Colonic mucosa (tissue), 4 donors: ENCODE data around the gene FAAP100. TPM values are rescaled to one million over a fixed set of nuclear protein-coding genes. Genes with fewer than 3 reads are reported as not detected.

Experiments
- DNase-seq: peaks from one replicate; pipeline ENCODE4 v3.0.0-alpha.2; 2020
- H3K27ac ChIP-seq: fragments of 200-600 bp; one replicate; pipeline ENCODE4 v1.8.0; 2021
- H3K27me3 ChIP-seq: fragments of 200-600 bp; one replicate; pipeline ENCODE4 v1.8.0; 2021
- H3K36me3 ChIP-seq: fragments of 200-600 bp; one replicate; pipeline ENCODE4 v1.8.0; 2021
- H3K4me1 ChIP-seq: fragments of 200-600 bp; one replicate; pipeline ENCODE4 v1.8.0; 2021; ENCODE audit warnings: mild to moderate bottlenecking
- H3K4me3 ChIP-seq: fragments of 200-600 bp; one replicate; pipeline ENCODE4 v1.8.0; 2021
- H3K9ac ChIP-seq, 2 donors: one replicate each; pipeline ENCODE4 v1.7.0; 2013; ENCODE audit warnings: control low read depth in 2 of 2, low read depth in 2 of 2, low read length in 2 of 2
- H3K9me3 ChIP-seq: fragments of 200-600 bp; one replicate; pipeline ENCODE4 v1.8.0; 2021
- CTCF ChIP-seq: fragments of 200-600 bp; IDR thresholded peaks from one replicate; pipeline ENCODE4 v1.8.0; 2022; ENCODE audit warnings: antibody characterized with exemption, mild to moderate bottlenecking
- intact Hi-C: fragments of 100-400 bp; cut with DNase I; formaldehyde crosslinking; loops from one replicate; pipeline ENCODE4 v1.14.1; 2022
- total RNA-seq, 2 donors: library from RNA; stranded (reverse); fragmentation: NEBNext Ultra II Directional in 1 of 2; extraction: Animal tissue kit (Norgen Biotek cat#: 25700) in 1 of 2; gene quantifications; one replicate each; pipeline ENCODE4 v1.2.1, GENCODE V29; 2021
- donor health status: healthy.
- donor health status: DM: no; HTN: no; CAD: no.
- donor health status: DM: no; HTN: no; CAD: no.

Gene FAAP100
- total RNA-seq, 2 donors from 2014 or later: 16.5 to 34.3 TPM

- Histone ChIP-seq H3K27ac (peak overlapping the region; percentile 93), H3K27me3 (no peaks in the 10 kb centered on the region), H3K36me3 (peaks cover 16% of the 10 kb centered on the region), H3K4me3 (peak overlapping the region; percentile 72), H3K4me1 (peaks cover 5% of the 10 kb centered on the region), H3K9me3 (no peaks in the 10 kb centered on the region), H3K9ac (peak overlapping the region; percentile 98)
- DNase-seq: no peak
- intact Hi-C loops: no loop called here
- no peak for TF ChIP-seq CTCF
Observed at GRCh38 chr17:81509972-81510784, 42.0 kb downstream of the FAAP100 start.

GRCh38 chr17:81509207-81509971 is 42.8 kb downstream of the FAAP100 start:
- Histone ChIP-seq H3K9me3 (no peaks in the 10 kb centered on the region), H3K27me3 (no peaks in the 10 kb centered on the region), H3K36me3 (peaks cover 16% of the 10 kb centered on the region), H3K27ac (peak overlapping the region; percentile 93), H3K9ac (peak overlapping the region; percentile 98), H3K4me3 (peak overlapping the region; percentile 72), H3K4me1 (peaks cover 5% of the 10 kb centered on the region)
- no peak for TF ChIP-seq CTCF
- peak; percentile 59 for DNase-seq
- intact Hi-C loops: no loop called here

GRCh38 chr17:81508639-81509206 is 43.4 kb downstream of the FAAP100 start:
- no peak for DNase-seq
- H3K27me3 ChIP-seq: no peaks in the 10 kb centered on the region
- H3K9me3 ChIP-seq: no peaks in the 10 kb centered on the region
- peak overlapping the region; percentile 72 for H3K4me3 ChIP-seq
- peaks cover 16% of the 10 kb centered on the region for H3K36me3 ChIP-seq
- H3K27ac ChIP-seq: peak overlapping the region; percentile 93
- TF ChIP-seq CTCF: no peak
- H3K9ac ChIP-seq: peak overlapping the region in 1 of 2 donors; percentile 98
- peaks cover 5% of the 10 kb centered on the region for H3K4me1 ChIP-seq
- intact Hi-C loops: no loop called here

- Histone ChIP-seq H3K27ac (no peak overlapping the region), H3K4me3 (no peak overlapping the region), H3K36me3 (no peaks in the 10 kb centered on the region), H3K4me1 (no peaks in the 10 kb centered on the region), H3K9me3 (no peaks in the 10 kb centered on the region), H3K27me3 (no peaks in the 10 kb centered on the region), H3K9ac (no peak overlapping the region)
- intact Hi-C loops: no loop called here
- no peak for TF ChIP-seq CTCF
- DNase-seq: no peak
Observed at GRCh38 chr17:81503619-81504018, 48.5 kb downstream of the FAAP100 start.

- Histone ChIP-seq H3K4me3 (no peak overlapping the region), H3K27me3 (no peaks in the 10 kb centered on the region), H3K4me1 (no peaks in the 10 kb centered on the region), H3K9me3 (no peaks in the 10 kb centered on the region), H3K27ac (no peak overlapping the region), H3K36me3 (no peaks in the 10 kb centered on the region), H3K9ac (no peak overlapping the region)
- DNase-seq: no peak
- TF ChIP-seq CTCF: no peak
- intact Hi-C loops: no loop called here
Observed at GRCh38 chr17:81502471-81503017, 49.6 kb downstream of the FAAP100 start.
